NT2/D1 (cell line): ENCODE results near the gene SLC27A6.

Experiments used
- SUZ12 ChIP-seq: IDR thresholded peaks from 2 replicates; pipeline ENCODE4 v1.6.1; 2011; ENCODE audit not compliant: insufficient read length, insufficient read depth; ENCODE audit errors: extremely low read depth
- YY1 ChIP-seq: IDR thresholded peaks from 2 replicates; pipeline ENCODE4 v1.6.1; 2011; ENCODE audit not compliant: insufficient read length, insufficient read depth
- ZNF274 ChIP-seq: IDR thresholded peaks from 2 replicates; pipeline ENCODE4 v1.6.1; 2011; ENCODE audit warnings: mild to moderate bottlenecking, low read depth, low read length

- TF ChIP-seq YY1, result no peak
- TF ChIP-seq ZNF274, result no peak
- no peak for TF ChIP-seq SUZ12
Observed at GRCh38 chr5:129002527-129002842, 37.2 kb downstream of the SLC27A6 start.
